Heart left ventricle (tissue), 16 donors: ENCODE measurements around the gene CAPN11. TPM values are rescaled to one million over a fixed set of nuclear protein-coding genes. Genes with fewer than 3 reads are reported as not detected.
A peak's percentile ranks its signal among the peaks of the same experiment; 100 is the strongest.

Source experiments
- ATAC-seq, 4 donors: fragments of 200-7000 bp; cut with Tn5 transposase; one replicate each; pipeline ENCODE4 v1.9.1; 2020 to 2022; ENCODE audit warnings: moderate library complexity in 4 of 4, mild to moderate bottlenecking in 3 of 4, moderate number of reproducible peaks in 1 of 4
- DNase-seq, 5 donors: peaks; one replicate each; pipeline ENCODE4 v3.0.0-alpha.2; 2020
- H3K27ac ChIP-seq, 12 donors: fragments of 200-600 bp; sonication (generic) in 4 of 12; one replicate each; pipeline versions ENCODE4 v1.5.0 to v1.8.0; 2016 to 2022; ENCODE audit warnings: mild to moderate bottlenecking in 2 of 12
- H3K27me3 ChIP-seq, 9 donors: fragments of 200-600 bp; sonication (generic) in 2 of 9; one replicate each; pipeline versions ENCODE4 v1.5.1 to v1.8.0; 2016 to 2022; ENCODE audit warnings: mild to moderate bottlenecking in 3 of 9
- H3K36me3 ChIP-seq, 9 donors: fragments of 200-600 bp; sonication (generic) in 2 of 9; one replicate each; pipeline versions ENCODE4 v1.5.0 to v1.8.0; 2018 to 2022; ENCODE audit warnings: mild to moderate bottlenecking in 2 of 9
- H3K4me1 ChIP-seq, 12 donors: fragments of 200-600 bp; sonication (generic) in 4 of 12; one replicate each; pipeline versions ENCODE4 v1.5.0 to v1.8.0; 2016 to 2022; ENCODE audit warnings: mild to moderate bottlenecking in 3 of 12
- H3K4me3 ChIP-seq, 12 donors: fragments of 200-600 bp; sonication (generic) in 4 of 12; one replicate each; pipeline versions ENCODE4 v1.5.0 to v1.8.0; 2017 to 2022; ENCODE audit warnings: mild to moderate bottlenecking in 9 of 12, moderate library complexity in 4 of 12
- H3K9me3 ChIP-seq, 12 donors: fragments of 200-600 bp; sonication (generic) in 4 of 12; one replicate each; pipeline versions ENCODE4 v1.5.0 to v1.8.0; 2016 to 2022; ENCODE audit warnings: mild to moderate bottlenecking in 1 of 12
- CTCF ChIP-seq, 12 donors: fragments of 200-600 bp; sonication (generic) in 4 of 12; IDR thresholded peaks; one replicate each; pipeline versions ENCODE4 v1.5.0 to v1.8.0; 2018 to 2022; ENCODE audit warnings: antibody characterized with exemption in 12 of 12, mild to moderate bottlenecking in 5 of 12
- POLR2A ChIP-seq, 2 donors: fragments of 450-650 bp; IDR thresholded peaks; one replicate each; pipeline ENCODE4 v1.6.1; 2017; ENCODE audit warnings: antibody characterized with exemption in 2 of 2, mild to moderate bottlenecking in 2 of 2, moderate library complexity in 2 of 2
- WGBS, 4 donors: extraction: QIAGEN DNeasy Blood & Tissue Kit in 2 of 4; methylation state at CpG; one replicate each; pipeline versions ENCODE4 v1.1.5 to v1.1.7; 2013 to 2018; 5-methylcytosine and 5-hydroxymethylcytosine counted together
- intact Hi-C, 10 donors: fragments of 100-400 bp; cut with DNase I; formaldehyde crosslinking; loops; one replicate each; pipeline versions ENCODE4 v1.11.1 to v1.14.2; 2022
- polyA plus RNA-seq, 2 donors: library from polyadenylated mRNA; stranded (reverse); fragments of 200-250 nt; gene quantifications; one replicate each; pipeline ENCODE4 v1.2.3, GENCODE V29; 2013
- total RNA-seq, 9 donors: library from RNA; depleted of rRNA in 2 of 9; stranded (reverse); fragments of >200 nt in 2 of 9; fragmentation: NEBNext Ultra II Directional in 3 of 9; extraction: Animal tissue kit (Norgen Biotek cat#: 25700) in 3 of 9; gene quantifications; one replicate each; pipeline versions ENCODE4 v1.1.0 to v1.2.4, GENCODE V29; 2016 to 2023
- donor health status: ischemic (EF 13 %, LVEDD 7.1; RV severe dilation, severe dysfunction).
- donor health status: healthy with polysubstance abuse.
- donor health status: DM: no; HTN: yes; CAD: no.
- donor health status: DM: no; HTN: no; CAD: no.
- donor health status: ischemic (EF 25% LVEDD 6.9; RV normal size, moderate dysfunction).
- donor health status: ischemic (EF 25% LVEDD 5.7; RV mildly dilated, moderate dysfunction).
- donor health status: healthy.
- donor health status: DM: yes; HTN: yes; CAD: no.
- donor health status: ischemic (EF 35%, LVEDD 5.7; RV mildly dilated, moderate dysfunction).
- donor health status: nonischemic (EF 11% LVEDD 7.7; RV severe dilation, severe dysfunction).
- donor health status: DM: yes; HTN: yes; CAD: no.
- donor health status: PGD.
- donor health status: ischemic (EF 29% LVEDD 5.4; RV normal size, mild dysfunction).
- donor health status: nonischemic (EF 23%, LVEDD 6.1; RV moderate dilation, normal function).

The CAPN11 gene
- total and polyA plus RNA-seq, 11 donors = 0.08 to 1.8 (median 0.38) TPM; not detected in 3

GRCh38 chr6:44186635-44187025, 28.0 kb downstream of the CAPN11 start:
- DNase-seq = no peak
- intact Hi-C loops = no loop called here
- no peak for TF ChIP-seq CTCF (IDR thresholded peaks at IDR 0.05)
- Histone ChIP-seq H3K27ac (peak overlapping the region in 9 of 12 donors; percentile 10 to 57 (median 39)), H3K4me3 (no peak overlapping the region), H3K4me1 (peaks cover 0 to 13% (median 5%) of the 10 kb centered on the region in 12 donors), H3K27me3 (no peaks in the 10 kb centered on the region), H3K9me3 (no peaks in the 10 kb centered on the region), H3K36me3 (no peaks in the 10 kb centered on the region)
- ATAC-seq = peak in 3 of 4 donors; percentile 39 to 76 (median 66)
- WGBS, 4 donors = 60 to 73% (median 68%) methylated on average over 7 of the region's 7 CpGs

GRCh38 chr6:44188819-44189218, 30.2 kb downstream of the CAPN11 start:
- H3K27ac ChIP-seq = no peak overlapping the region
- intact Hi-C loops = no loop called here
- no peaks in the 10 kb centered on the region for H3K9me3 ChIP-seq
- H3K36me3 ChIP-seq = no peaks in the 10 kb centered on the region
- TF ChIP-seq CTCF (IDR thresholded peaks at IDR 0.05) (no peak), POLR2A (IDR thresholded peaks at IDR 0.05) (no peak)
- no peaks in the 10 kb centered on the region for H3K27me3 ChIP-seq
- DNase-seq (no peak), ATAC-seq (no peak)
- peaks cover 0 to 24% (median 5%) of the 10 kb centered on the region in 12 donors for H3K4me1 ChIP-seq
- 84 to 97% (median 86%) methylated on average over 2 of the region's 2 CpGs for WGBS, 4 donors
- no peak overlapping the region for H3K4me3 ChIP-seq

- WGBS, 4 donors = 75 to 89% (median 83%) methylated on average over 2 of the region's 2 CpGs
- TF ChIP-seq POLR2A (IDR thresholded peaks at IDR 0.05) (no peak), CTCF (IDR thresholded peaks at IDR 0.05) (no peak)
- Histone ChIP-seq H3K9me3 (no peaks in the 10 kb centered on the region), H3K27me3 (no peaks in the 10 kb centered on the region), H3K36me3 (no peaks in the 10 kb centered on the region), H3K27ac (no peak overlapping the region), H3K4me1 (peaks cover 0 to 24% (median 5%) of the 10 kb centered on the region in 12 donors), H3K4me3 (no peak overlapping the region)
- intact Hi-C loops = no loop called here
- no peak for DNase-seq
- ATAC-seq = no peak
Observed at GRCh38 chr6:44189257-44189656, 30.6 kb downstream of the CAPN11 start.

GRCh38 chr6:44190715-44191114, 32.1 kb downstream of the CAPN11 start:
- H3K9me3 ChIP-seq = no peaks in the 10 kb centered on the region
- H3K27ac ChIP-seq = no peak overlapping the region
- no peak for DNase-seq
- intact Hi-C loops = no loop called here
- no peak for ATAC-seq
- WGBS, 4 donors = 48 to 58% (median 57%) methylated on average over 2 of the region's 2 CpGs
- no peak overlapping the region for H3K4me3 ChIP-seq
- peaks cover 0 to 24% (median 4%) of the 10 kb centered on the region in 12 donors for H3K4me1 ChIP-seq
- H3K27me3 ChIP-seq = no peaks in the 10 kb centered on the region
- TF ChIP-seq CTCF (IDR thresholded peaks at IDR 0.05) (no peak), POLR2A (IDR thresholded peaks at IDR 0.05) (no peak)
- H3K36me3 ChIP-seq = no peaks in the 10 kb centered on the region
